Stomach smooth muscle (tissue), 2 donors: ENCODE results near the gene PRKG1.
"Not testable (repeated sequence)": the region's sequence is repeated elsewhere in the genome, so short reads cannot be mapped to it uniquely, and the experiment has no call there.

Source experiments
- H3K27ac ChIP-seq: one replicate; pipeline ENCODE4 v1.7.0; 2013; ENCODE audit warnings: mild to moderate bottlenecking, low read length, inconsistent platforms
- H3K27me3 ChIP-seq, 2 donors: one replicate each; pipeline ENCODE4 v1.7.0; 2013; ENCODE audit warnings: low read length in 2 of 2; ENCODE audit not compliant: insufficient read depth in 2 of 2, control insufficient read depth in 1 of 2
- H3K36me3 ChIP-seq, 2 donors: one replicate each; pipeline ENCODE4 v1.7.0; 2013; ENCODE audit warnings: low read length in 2 of 2; ENCODE audit not compliant: control insufficient read depth in 2 of 2, insufficient read depth in 2 of 2
- H3K4me1 ChIP-seq: one replicate; pipeline ENCODE4 v1.7.0; 2013; ENCODE audit warnings: low read length; ENCODE audit not compliant: control insufficient read depth, insufficient read depth
- H3K4me3 ChIP-seq, 2 donors: one replicate each; pipeline ENCODE4 v1.7.0; 2013; ENCODE audit warnings: low read length in 2 of 2
- H3K9ac ChIP-seq, 2 donors: one replicate each; pipeline ENCODE4 v1.7.0; 2013; ENCODE audit warnings: low read length in 2 of 2, mild to moderate bottlenecking in 1 of 2
- H3K9me3 ChIP-seq, 2 donors: one replicate each; pipeline ENCODE4 v1.7.0; 2013; ENCODE audit warnings: low read length in 2 of 2; ENCODE audit not compliant: control insufficient read depth in 2 of 2
- donor health status: healthy.
- donor health status: Pancreatic carcinoma.

Gene PRKG1

DNA sequence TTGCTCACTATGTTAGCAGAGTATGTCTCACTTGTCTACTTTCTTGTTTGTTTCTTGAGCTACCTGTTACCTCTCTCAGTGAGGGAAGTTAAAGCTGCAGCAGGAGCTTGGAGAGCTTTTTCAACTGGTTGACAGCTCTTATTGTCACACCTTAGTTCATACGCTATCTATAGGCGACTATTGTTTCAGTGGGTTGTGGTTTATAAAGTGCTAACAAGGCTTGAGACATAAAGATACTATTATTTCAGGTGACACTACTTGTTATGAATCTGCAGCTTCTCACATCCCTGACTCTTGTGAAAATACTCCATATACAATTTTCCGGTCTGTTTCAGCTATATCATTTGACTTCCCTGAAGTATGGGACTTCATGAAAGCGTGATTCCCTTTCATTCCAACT lies 457.8 kb downstream of the PRKG1 start:
- Histone ChIP-seq H3K36me3 (no peaks in the 10 kb centered on the region), H3K9ac (no peak overlapping the region), H3K9me3 (no peaks in the 10 kb centered on the region), H3K27me3 (no peaks in the 10 kb centered on the region), H3K4me3 (no peak overlapping the region), H3K4me1 (no peaks in the 10 kb centered on the region), H3K27ac (no peak overlapping the region)

DNA sequence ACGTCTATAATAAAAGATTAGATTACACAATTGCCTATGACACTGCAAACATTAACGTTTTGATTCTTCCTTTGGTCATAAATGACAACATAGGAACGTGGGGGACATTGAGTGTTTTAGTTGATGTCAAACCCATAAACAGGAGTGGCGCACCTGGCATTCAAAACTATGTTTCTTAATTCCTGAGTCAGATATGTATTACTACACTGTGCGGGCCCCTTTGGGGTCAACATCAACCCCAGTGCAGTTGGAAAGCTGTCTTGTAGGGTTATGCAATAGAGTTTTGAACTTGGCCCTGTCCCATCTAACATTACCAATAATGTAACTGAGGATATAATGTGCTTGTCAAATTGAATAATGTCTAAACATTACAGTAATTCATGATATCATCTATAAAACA lies 468.6 kb downstream of the PRKG1 start:
- H3K4me3 ChIP-seq, result no peak overlapping the region
- no peak overlapping the region for H3K27ac ChIP-seq
- H3K9ac ChIP-seq, result no peak overlapping the region
- H3K4me1 ChIP-seq, result no peaks in the 10 kb centered on the region
- H3K9me3 ChIP-seq, result no peaks in the 10 kb centered on the region
- no peaks in the 10 kb centered on the region for H3K27me3 ChIP-seq
- no peaks in the 10 kb centered on the region for H3K36me3 ChIP-seq

DNA sequence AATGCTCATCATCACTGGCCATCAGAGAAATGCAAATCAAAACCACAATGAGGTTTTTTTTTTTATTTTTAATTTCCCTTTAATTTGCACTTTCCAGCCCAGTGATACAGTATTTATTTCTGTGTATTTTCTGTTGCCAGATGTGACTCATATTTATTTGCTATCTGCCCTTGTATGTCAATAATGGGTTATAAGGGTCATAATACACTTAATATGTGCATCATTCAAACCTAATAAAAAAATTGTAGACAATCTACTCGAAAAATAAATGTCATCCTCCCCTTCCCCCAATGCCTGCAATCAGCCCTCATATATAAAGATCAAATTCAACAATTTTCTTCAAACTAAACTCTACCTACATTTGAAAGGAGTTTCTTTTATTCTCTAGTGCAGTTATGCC lies 470.6 kb downstream of the PRKG1 start:
- H3K9me3 ChIP-seq, result no peaks in the 10 kb centered on the region
- no peaks in the 10 kb centered on the region for H3K27me3 ChIP-seq
- H3K36me3 ChIP-seq, result no peaks in the 10 kb centered on the region
- H3K9ac ChIP-seq, result no peak overlapping the region
- H3K27ac ChIP-seq, result no peak overlapping the region
- H3K4me1 ChIP-seq, result no peaks in the 10 kb centered on the region
- no peak overlapping the region for H3K4me3 ChIP-seq

DNA sequence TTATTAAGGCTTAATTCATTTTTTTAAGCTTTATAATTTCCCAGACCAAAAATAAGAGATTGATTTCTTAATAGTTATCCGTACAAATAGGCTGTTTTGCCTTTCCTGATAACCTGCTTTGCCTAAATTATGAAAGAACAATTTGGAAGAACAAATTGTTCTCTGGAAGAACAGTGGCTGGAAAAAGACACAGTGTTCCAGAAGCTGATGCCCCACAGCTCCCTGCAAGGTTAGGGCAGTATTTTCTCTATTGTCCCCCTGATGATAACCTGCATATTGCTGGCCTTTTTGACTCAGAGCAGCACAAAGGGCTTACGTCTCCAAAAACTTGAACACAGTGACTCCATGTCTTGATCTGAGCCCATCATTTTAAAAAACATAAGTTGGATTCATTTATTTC lies 473.7 kb downstream of the PRKG1 start:
- H3K27me3 ChIP-seq, result no peaks in the 10 kb centered on the region
- H3K27ac ChIP-seq, result no peak overlapping the region
- no peaks in the 10 kb centered on the region for H3K4me1 ChIP-seq
- H3K9ac ChIP-seq, result no peak overlapping the region
- H3K9me3 ChIP-seq, result no peaks in the 10 kb centered on the region
- H3K36me3 ChIP-seq, result no peaks in the 10 kb centered on the region
- no peak overlapping the region for H3K4me3 ChIP-seq

DNA sequence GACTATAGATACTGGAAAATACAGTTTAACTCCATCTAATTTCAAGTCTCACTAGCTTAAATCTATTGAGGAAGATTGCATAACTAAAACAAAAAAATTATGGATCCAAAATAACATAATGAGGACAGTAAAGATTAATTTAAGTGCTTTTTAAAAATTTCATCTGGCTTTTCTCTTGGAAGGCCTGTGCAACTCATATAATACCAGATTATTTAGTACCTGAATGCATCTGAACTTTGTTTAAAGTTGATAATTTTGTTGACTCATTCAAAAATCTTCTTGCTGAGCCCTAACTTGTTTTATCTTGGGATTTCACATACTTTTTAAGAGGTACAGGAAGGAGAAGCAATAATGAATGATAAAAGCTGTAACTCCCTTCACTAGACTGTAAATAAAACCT lies 478.6 kb downstream of the PRKG1 start:
- H3K27me3 ChIP-seq, result no peaks in the 10 kb centered on the region
- H3K27ac ChIP-seq, result no peak overlapping the region
- H3K9ac ChIP-seq, result no peak overlapping the region
- no peaks in the 10 kb centered on the region for H3K36me3 ChIP-seq
- H3K4me1 ChIP-seq, result no peaks in the 10 kb centered on the region
- no peaks in the 10 kb centered on the region for H3K9me3 ChIP-seq
- no peak overlapping the region for H3K4me3 ChIP-seq

DNA sequence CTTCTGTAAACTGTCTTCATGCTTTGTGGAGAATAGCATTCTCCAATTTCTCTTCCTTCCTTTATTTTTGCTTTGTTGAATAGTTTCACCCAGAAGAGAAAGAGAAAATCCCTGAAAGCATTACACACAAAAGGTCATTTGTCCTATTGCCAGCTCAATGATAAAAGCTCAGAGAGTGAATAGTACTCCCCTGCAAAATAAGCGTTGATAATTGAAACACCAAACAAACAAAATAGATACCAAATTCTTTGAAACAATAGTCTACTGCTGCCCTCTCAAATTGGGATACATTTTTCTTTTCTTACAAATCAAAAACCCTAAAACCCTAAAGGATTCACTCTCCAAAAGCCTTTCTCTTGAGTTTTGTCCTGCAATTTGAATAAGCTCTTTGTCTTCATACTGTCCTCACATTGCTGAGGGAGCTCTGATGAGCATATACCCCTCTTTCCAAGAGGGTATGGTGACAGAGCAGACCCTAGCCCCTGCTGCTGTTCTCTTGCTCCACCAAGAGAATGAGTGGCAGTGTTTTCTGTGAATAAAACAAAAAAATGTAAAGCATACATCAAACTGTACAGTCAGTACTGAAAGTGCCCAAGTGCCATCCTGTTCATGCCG lies 490.7 kb downstream of the PRKG1 start:
- no peak overlapping the region for H3K9ac ChIP-seq
- H3K9me3 ChIP-seq, result no peaks in the 10 kb centered on the region
- no peaks in the 10 kb centered on the region for H3K4me1 ChIP-seq
- no peak overlapping the region for H3K27ac ChIP-seq
- no peaks in the 10 kb centered on the region for H3K27me3 ChIP-seq
- no peaks in the 10 kb centered on the region for H3K36me3 ChIP-seq
- no peak overlapping the region for H3K4me3 ChIP-seq

DNA sequence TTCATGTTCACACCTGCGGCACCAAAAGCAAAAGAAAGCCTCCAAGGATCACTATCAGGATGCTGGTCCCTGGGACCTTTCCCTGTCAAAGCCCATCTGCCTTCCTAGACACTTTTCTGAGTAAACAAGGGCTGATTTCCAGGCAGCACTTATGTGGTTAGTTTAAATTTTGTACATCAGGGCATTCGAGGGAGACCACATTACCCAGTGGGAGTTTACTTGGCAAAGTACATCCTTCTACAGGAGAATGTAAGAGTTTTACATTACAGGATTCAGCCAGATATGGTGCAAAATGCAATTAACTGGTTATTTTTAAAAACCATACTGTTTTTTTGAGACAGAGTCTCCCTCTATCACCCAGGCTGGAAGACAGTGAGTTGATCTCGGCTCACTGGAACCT lies 493.0 kb downstream of the PRKG1 start:
- no peak overlapping the region for H3K27ac ChIP-seq
- no peaks in the 10 kb centered on the region for H3K36me3 ChIP-seq
- no peak overlapping the region for H3K9ac ChIP-seq
- no peaks in the 10 kb centered on the region for H3K9me3 ChIP-seq
- H3K4me1 ChIP-seq, result no peaks in the 10 kb centered on the region
- H3K4me3 ChIP-seq, result no peak overlapping the region
- no peaks in the 10 kb centered on the region for H3K27me3 ChIP-seq

DNA sequence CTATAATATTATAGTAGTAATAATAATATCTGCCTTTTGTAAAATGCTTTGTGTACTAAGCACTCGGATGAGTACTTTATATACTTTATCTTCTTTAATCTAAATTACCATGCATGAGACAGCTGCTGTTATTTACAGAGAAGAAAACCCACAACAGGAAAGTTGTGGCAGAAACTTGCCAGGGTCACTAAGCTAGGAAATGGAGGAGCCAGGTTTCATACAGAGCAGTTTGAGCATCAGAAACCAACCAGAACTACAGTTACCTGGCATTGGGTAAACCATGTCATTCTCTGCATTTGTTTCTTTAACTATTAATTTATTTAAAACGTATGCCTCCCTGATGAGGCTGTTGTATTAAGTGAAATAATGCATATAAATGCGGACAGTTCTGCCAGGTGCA lies 495.2 kb downstream of the PRKG1 start:
- no peak overlapping the region for H3K27ac ChIP-seq
- H3K27me3 ChIP-seq, result no peaks in the 10 kb centered on the region
- H3K9ac ChIP-seq, result no peak overlapping the region
- no peaks in the 10 kb centered on the region for H3K36me3 ChIP-seq
- no peaks in the 10 kb centered on the region for H3K4me1 ChIP-seq
- H3K9me3 ChIP-seq, result no peaks in the 10 kb centered on the region
- H3K4me3 ChIP-seq, result no peak overlapping the region

DNA sequence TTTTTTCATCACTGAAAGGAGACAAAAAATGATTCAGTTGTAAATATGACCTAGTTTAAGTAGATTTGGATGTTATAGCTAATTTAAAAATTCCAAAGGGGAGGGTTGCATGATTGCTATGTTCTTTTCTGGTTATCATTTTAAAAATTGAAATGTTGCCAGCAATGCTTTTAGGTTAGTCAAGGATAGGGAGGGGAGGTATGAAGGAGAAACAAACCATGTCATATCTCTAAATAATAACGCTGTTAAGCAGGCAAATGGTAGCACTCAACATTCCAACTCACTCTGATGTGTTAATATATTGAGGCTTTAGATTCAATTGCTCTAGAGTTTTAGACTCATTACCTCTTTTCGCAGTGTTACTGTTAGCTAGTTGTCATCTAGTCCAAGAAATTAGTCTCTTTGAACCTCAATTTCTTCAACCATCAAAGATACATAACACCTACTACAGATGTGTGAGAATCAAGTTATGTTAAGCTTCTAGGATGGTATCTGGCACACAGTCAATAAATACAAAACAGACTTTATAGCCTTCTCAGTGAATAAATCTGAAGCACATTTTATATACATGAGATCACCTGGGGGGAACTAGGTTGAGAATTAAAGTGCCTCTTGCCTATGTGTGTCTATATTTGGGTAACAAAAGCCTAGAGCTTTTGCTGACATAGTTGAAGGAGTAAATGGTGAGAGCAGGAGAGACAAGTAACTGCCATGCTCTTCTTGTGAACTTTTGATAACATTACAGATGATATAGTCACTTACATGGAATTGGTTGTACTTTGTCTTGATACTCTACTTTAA lies 500.2 kb downstream of the PRKG1 start:
- peak overlapping the region; percentile 3 for H3K27ac ChIP-seq
- H3K4me1 ChIP-seq, result no peaks in the 10 kb centered on the region
- no peaks in the 10 kb centered on the region for H3K9me3 ChIP-seq
- no peaks in the 10 kb centered on the region for H3K36me3 ChIP-seq
- no peak overlapping the region for H3K9ac ChIP-seq
- no peaks in the 10 kb centered on the region for H3K27me3 ChIP-seq
- no peak overlapping the region for H3K4me3 ChIP-seq

DNA sequence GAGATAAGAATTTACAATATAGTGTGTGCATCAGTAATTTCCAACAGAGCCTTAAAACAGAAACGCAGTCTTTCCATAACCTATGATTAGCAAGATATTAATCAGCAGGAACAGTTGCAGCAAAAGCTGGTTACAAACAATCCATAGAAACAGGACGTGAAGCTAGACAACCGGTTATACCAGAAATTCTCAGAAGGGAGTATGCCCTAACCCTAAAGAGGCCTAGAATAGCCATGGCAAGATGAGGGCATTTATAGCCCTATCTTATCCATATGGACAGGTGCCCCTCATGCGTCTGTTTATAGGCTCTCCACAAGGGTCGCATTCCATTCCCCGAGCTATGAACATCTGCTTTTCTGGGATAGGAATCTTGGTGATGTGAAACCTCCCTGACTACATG lies 506.9 kb downstream of the PRKG1 start:
- not testable (repeated sequence) for H3K36me3 ChIP-seq, H3K27ac ChIP-seq, H3K9me3 ChIP-seq, H3K4me1 ChIP-seq, H3K9ac ChIP-seq, H3K4me3 ChIP-seq, H3K27me3 ChIP-seq

DNA sequence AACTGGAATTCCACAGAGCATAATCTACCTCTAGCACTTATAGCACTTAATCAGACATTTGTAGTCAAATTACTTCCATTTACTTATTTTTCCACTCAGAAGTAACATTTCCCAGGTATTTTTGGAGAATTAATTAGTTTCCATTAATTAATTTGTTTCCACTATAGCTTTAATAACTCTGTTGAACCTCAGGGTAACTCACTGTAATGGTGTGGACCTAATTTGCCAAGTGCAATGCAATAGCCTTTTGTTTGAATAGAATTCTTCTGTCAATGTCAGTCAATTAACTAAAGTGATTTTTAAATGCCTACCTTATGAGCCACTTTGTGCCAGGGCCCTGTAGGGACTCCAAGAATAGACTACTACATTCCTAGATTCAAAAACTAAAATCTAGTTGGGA lies 509.7 kb downstream of the PRKG1 start:
- Histone ChIP-seq H3K36me3 (no peaks in the 10 kb centered on the region), H3K27ac (no peak overlapping the region), H3K4me3 (no peak overlapping the region), H3K9me3 (no peaks in the 10 kb centered on the region), H3K9ac (no peak overlapping the region), H3K27me3 (no peaks in the 10 kb centered on the region), H3K4me1 (no peaks in the 10 kb centered on the region)
